A673 (cell line): Measurements from ENCODE around the gene GRN. TPM values are rescaled to one million over a fixed set of nuclear protein-coding genes. Genes with fewer than 3 reads are reported as not detected.

Experiments used
- BruUV-seq: library from RNA; stranded (reverse); fragments of 400-500 nt; replicated peaks from 2 replicates; lab custom pipeline; 2021; lab: Mats Ljungman, UMichigan
- CTCF ChIA-PET: fragments of 300-600 bp; sonication (Branson Sonifier 250); formaldehyde crosslinking; loops from one replicate; lab custom pipeline; 2022; ENCODE audit warnings: antibody characterized with exemption; lab: Charles Lee
- POLR2A ChIA-PET: fragments of 300-600 bp; sonication (Branson Sonifier 250); formaldehyde crosslinking; loops from one replicate; lab custom pipeline; 2022; ENCODE audit warnings: antibody characterized with exemption; ENCODE audit not compliant: low non-redundant PET; lab: Charles Lee
- DNase-seq: peaks from one replicate; pipeline ENCODE4 v3.0.0-alpha.2; 2015; ENCODE audit warnings: low spot score
- H3K27ac ChIP-seq: fragments of 200-600 bp; sonication (generic); 2 replicates; pipeline ENCODE4 v1.5.1; 2016; ENCODE audit warnings: mixed run types, low read depth, mild to moderate bottlenecking, mixed read lengths, antibody characterized with exemption, low read length; ENCODE audit not compliant: poor library complexity, severe bottlenecking
- H3K27me3 ChIP-seq: fragments of 200-600 bp; sonication (generic); replicated peaks from 2 replicates; pipeline ENCODE4 v1.6.1; 2017; ENCODE audit warnings: mixed run types, low read depth, mild to moderate bottlenecking, mixed read lengths, antibody characterized with exemption, low read length; ENCODE audit not compliant: insufficient read depth, poor library complexity
- H3K36me3 ChIP-seq: fragments of 200-600 bp; sonication (generic); 2 replicates; pipeline ENCODE4 v1.6.1; 2016; ENCODE audit warnings: mixed run types, mild to moderate bottlenecking, mixed read lengths, antibody characterized with exemption, low read length; ENCODE audit not compliant: insufficient read depth, poor library complexity, severe bottlenecking
- H3K4me1 ChIP-seq: fragments of 200-600 bp; sonication (generic); 2 replicates; pipeline ENCODE4 v1.6.1; 2017; ENCODE audit warnings: mixed run types, mild to moderate bottlenecking, mixed read lengths, antibody characterized with exemption, low read length; ENCODE audit not compliant: insufficient read depth, poor library complexity, severe bottlenecking
- H3K4me3 ChIP-seq: fragments of 200-600 bp; sonication (generic); 2 replicates; pipeline ENCODE4 v1.5.1; 2016; ENCODE audit warnings: low read depth, mixed run types, mild to moderate bottlenecking, mixed read lengths, low read length; ENCODE audit not compliant: poor library complexity, severe bottlenecking
- H3K9me3 ChIP-seq: fragments of 200-600 bp; sonication (generic); 2 replicates; pipeline ENCODE4 v1.6.1; 2016; ENCODE audit warnings: mixed run types, low read depth, mild to moderate bottlenecking, mixed read lengths, antibody characterized with exemption, low read length; ENCODE audit not compliant: poor library complexity, severe bottlenecking
- EZH2 ChIP-seq: fragments of 200-600 bp; sonication (generic); IDR thresholded peaks from 2 replicates; pipeline ENCODE4 v1.6.1; 2017; ENCODE audit warnings: borderline replicate concordance, low read depth, mild to moderate bottlenecking, mixed read lengths, antibody characterized with exemption, low read length; ENCODE audit not compliant: poor library complexity, severe bottlenecking
- intact Hi-C: fragments of 100-400 bp; cut with micrococcal nuclease; formaldehyde crosslinking; loops from one replicate; pipeline ENCODE4 v1.10.0; 2022; ENCODE audit not compliant: unreplicated experiment
- total RNA-seq: library from RNA; stranded (reverse); gene quantifications from 2 replicates; pipeline ENCODE4 v1.2.3, GENCODE V29; 2021
- TF ChIP-seq, protein P1 (sequence below): fragments of 300-800, 200-600 bp; sonication (generic); conservative IDR thresholded peaks from 2 replicates; pipeline ENCODE4 v1.5.1; 2017; ENCODE audit warnings: low read depth, mild to moderate bottlenecking, antibody characterized with exemption, low read length, moderate library complexity, mixed read lengths

Gene GRN
- total RNA-seq, 1 experiment from 2014 or later, result 50.4 TPM

- POLR2A ChIA-PET, result no interaction called here
- Histone ChIP-seq H3K9me3 (no peaks in the 10 kb centered on the region), H3K27ac (no peak overlapping the region), H3K4me3 (no peak overlapping the region), H3K27me3 (no peaks in the 10 kb centered on the region), H3K36me3 (no peaks in the 10 kb centered on the region), H3K4me1 (no peaks in the 10 kb centered on the region)
- intact Hi-C loops, result loop anchor here (5.0 kb wide), 1 partner anchor 136 kb away; no protein-coding TSS in a partner anchor
- no peak for TF ChIP-seq EZH2
- TF ChIP-seq, protein P1, sequence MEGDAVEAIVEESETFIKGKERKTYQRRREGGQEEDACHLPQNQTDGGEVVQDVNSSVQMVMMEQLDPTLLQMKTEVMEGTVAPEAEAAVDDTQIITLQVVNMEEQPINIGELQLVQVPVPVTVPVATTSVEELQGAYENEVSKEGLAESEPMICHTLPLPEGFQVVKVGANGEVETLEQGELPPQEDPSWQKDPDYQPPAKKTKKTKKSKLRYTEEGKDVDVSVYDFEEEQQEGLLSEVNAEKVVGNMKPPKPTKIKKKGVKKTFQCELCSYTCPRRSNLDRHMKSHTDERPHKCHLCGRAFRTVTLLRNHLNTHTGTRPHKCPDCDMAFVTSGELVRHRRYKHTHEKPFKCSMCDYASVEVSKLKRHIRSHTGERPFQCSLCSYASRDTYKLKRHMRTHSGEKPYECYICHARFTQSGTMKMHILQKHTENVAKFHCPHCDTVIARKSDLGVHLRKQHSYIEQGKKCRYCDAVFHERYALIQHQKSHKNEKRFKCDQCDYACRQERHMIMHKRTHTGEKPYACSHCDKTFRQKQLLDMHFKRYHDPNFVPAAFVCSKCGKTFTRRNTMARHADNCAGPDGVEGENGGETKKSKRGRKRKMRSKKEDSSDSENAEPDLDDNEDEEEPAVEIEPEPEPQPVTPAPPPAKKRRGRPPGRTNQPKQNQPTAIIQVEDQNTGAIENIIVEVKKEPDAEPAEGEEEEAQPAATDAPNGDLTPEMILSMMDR, result no peak
- DNase-seq, result no peak
- CTCF ChIA-PET, result no interaction called here
- no TSS peak for BruUV-seq
Measured at GRCh38 chr17:44348234-44348987, 3.3 kb downstream of the GRN start.

DNA sequence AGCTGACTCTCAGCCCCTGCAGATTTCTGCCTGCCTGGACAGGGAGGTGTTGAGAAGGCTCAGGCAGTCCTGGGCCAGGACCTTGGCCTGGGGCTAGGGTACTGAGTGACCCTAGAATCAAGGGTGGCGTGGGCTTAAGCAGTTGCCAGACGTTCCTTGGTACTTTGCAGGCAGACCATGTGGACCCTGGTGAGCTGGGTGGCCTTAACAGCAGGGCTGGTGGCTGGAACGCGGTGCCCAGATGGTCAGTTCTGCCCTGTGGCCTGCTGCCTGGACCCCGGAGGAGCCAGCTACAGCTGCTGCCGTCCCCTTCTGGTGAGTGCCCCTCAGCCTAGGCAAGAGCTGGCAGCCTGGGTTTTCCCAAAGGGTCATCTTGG, 3.9 kb downstream of the GRN start:
- POLR2A ChIA-PET, result no interaction called here

GRCh38 chr17:44349553-44350070, 4.5 kb downstream of the GRN start:
- intact Hi-C loops, result loop anchor here (5.0 kb wide), 1 partner anchor 137 kb away; no protein-coding TSS in a partner anchor
- POLR2A ChIA-PET, result no interaction called here
- H3K4me1 ChIP-seq, result no peaks in the 10 kb centered on the region

More for the DNA sequence above, 3.9 kb downstream of the GRN start:
- TF ChIP-seq, protein P1, result no peak
- H3K9me3 ChIP-seq, result no peaks in the 10 kb centered on the region
- H3K4me1 ChIP-seq, result no peaks in the 10 kb centered on the region
- H3K27me3 ChIP-seq, result no peaks in the 10 kb centered on the region
- no peak overlapping the region for H3K27ac ChIP-seq
- BruUV-seq, result no TSS peak
- CTCF ChIA-PET, result no interaction called here
- H3K4me3 ChIP-seq, result no peak overlapping the region
- no peak for DNase-seq
- intact Hi-C loops, result loop anchor here (5.0 kb wide), 1 partner anchor 137 kb away; no protein-coding TSS in a partner anchor
- no peaks in the 10 kb centered on the region for H3K36me3 ChIP-seq

More at GRCh38 chr17:44349553-44350070, 4.5 kb downstream of the GRN start:
- TF ChIP-seq, protein P1, result no peak
- no peak for TF ChIP-seq EZH2
- Histone ChIP-seq H3K4me3 (no peak overlapping the region), H3K27me3 (no peaks in the 10 kb centered on the region), H3K36me3 (no peaks in the 10 kb centered on the region), H3K27ac (no peak overlapping the region), H3K9me3 (no peaks in the 10 kb centered on the region)
- CTCF ChIA-PET, result no interaction called here
- BruUV-seq, result no TSS peak
- DNase-seq, result no peak
